Epithelial cell of esophagus (primary cell): ENCODE data around the gene ZNF580.

Experiments used
- DNase-seq: peaks from one replicate; pipeline ENCODE4 v3.0.0; 2010; ENCODE audit warnings: low read depth
- H3K4me3 ChIP-seq: 2 replicates; pipeline ENCODE4 v1.5.1; 2011; ENCODE audit warnings: mild to moderate bottlenecking, low read length, control low read depth
- CTCF ChIP-seq: IDR thresholded peaks from 2 replicates; pipeline ENCODE4 v1.5.1; 2011; ENCODE audit warnings: low read depth, mild to moderate bottlenecking, low read length, control low read depth, inconsistent platforms; ENCODE audit not compliant: insufficient read depth; ENCODE audit errors: missing control alignments

Gene ZNF580

GRCh38 chr19:55688422-55689218 lies 47.8 kb downstream of the ZNF580 start:
- H3K4me3 ChIP-seq: no peak overlapping the region
- no peak for DNase-seq
- TF ChIP-seq CTCF: no peak

GRCh38 chr19:55689411-55690108 lies 48.8 kb downstream of the ZNF580 start:
- no peak for TF ChIP-seq CTCF
- no peak overlapping the region for H3K4me3 ChIP-seq
- no peak for DNase-seq

- no peak for TF ChIP-seq CTCF
- no peak overlapping the region for H3K4me3 ChIP-seq
- DNase-seq: no peak
Observed at GRCh38 chr19:55690109-55690768, 49.4 kb downstream of the ZNF580 start.

GRCh38 chr19:55690769-55691545 lies 50.2 kb downstream of the ZNF580 start:
- no peak for DNase-seq
- TF ChIP-seq CTCF: no peak
- no peak overlapping the region for H3K4me3 ChIP-seq

GRCh38 chr19:55691561-55692481 lies 51.0 kb downstream of the ZNF580 start:
- H3K4me3 ChIP-seq: no peak overlapping the region
- no peak for TF ChIP-seq CTCF
- no peak for DNase-seq

- no peak for DNase-seq
- no peak for TF ChIP-seq CTCF
- H3K4me3 ChIP-seq: no peak overlapping the region
Observed at GRCh38 chr19:55692681-55693081, 51.9 kb downstream of the ZNF580 start.
